Adipose tissue (tissue), 3 donors: Measurements from ENCODE around the gene OBP2A. TPM values are rescaled to one million over a fixed set of nuclear protein-coding genes. Genes with fewer than 3 reads are reported as not detected.

ENCODE experiments used
- H3K27ac ChIP-seq: one replicate; pipeline ENCODE4 v1.5.1; 2013; ENCODE audit warnings: low read depth, low read length
- WGBS, 3 donors: extraction: QIAGEN DNeasy Blood & Tissue Kit; methylation state at CpG; one replicate each; pipeline ENCODE4 v1.1.7; 2013; 5-methylcytosine and 5-hydroxymethylcytosine counted together
- polyA plus RNA-seq, 3 donors: library from polyadenylated mRNA; stranded (reverse); fragments of 200-250 nt; gene quantifications; one replicate each; pipeline ENCODE4 v1.2.3, GENCODE V29; 2013
- donor health status: healthy with polysubstance abuse.
- donor health status: Bipolar disorder and iron deficiency.
- donor health status: healthy.

Gene OBP2A
- polyA plus RNA-seq, 3 donors, result not detected

DNA sequence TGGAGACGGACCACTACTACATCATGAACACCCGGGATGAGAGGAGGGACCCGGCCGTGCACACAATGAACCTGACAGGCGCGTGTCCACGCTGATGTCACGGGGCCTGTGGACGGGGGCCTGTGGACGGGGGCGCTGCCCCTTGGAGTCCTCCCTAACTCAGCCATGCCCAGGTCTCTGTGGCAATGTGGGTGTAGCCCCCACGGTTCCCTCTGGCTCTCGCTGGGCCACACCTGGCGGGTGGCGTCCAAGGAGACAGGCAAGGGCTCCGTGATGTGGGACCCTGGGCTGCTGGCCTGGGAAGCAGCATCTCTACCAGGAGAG lies 37.7 kb downstream of the OBP2A start:
- H3K27ac ChIP-seq, result no peak overlapping the region
- 79 to 92% (median 90%) methylated on average over 14 to 16 of the region's 16 CpGs for WGBS, 3 donors

DNA sequence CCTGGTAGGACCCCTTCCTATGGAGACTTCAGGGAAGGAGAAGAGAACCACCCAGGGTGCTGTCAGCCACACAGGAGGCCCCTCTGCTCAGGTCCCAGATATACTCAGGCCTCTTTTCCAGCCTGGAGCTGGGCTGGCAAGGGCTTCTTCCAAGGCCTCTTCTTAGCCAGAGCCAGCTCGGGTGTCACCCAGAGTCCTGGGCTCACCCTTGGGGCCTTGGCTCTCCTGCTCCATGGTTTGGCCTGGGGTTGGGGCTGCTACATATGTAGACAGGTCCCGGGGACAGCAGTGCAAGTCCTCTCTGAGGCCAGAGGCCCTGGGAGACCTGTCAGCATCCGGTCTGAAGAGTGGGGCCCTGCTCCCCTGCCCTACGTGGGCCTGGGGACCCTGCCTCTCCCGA lies 38.4 kb downstream of the OBP2A start:
- 40 to 45% (median 42%) methylated on average over 5 of the region's 5 CpGs for WGBS, 3 donors

DNA sequence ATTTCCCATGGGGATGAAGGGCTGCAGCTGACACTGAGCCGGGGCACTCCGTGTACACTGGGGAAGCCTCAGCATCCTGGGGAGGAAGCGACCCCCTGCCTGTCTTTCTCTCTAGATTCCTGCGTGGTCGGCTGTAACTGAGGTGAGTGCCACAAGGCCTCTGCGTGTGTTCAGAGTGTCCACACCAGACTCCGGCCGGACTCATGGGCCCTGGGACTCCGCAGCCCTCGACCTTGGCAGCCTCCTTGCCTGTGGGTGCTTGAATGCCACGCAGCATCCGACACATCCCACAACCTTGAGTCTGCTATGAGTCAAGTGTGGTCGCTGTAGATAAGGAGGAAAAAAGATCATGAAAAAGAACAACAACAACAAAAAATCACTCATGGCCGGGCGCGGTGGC lies 39.0 kb downstream of the OBP2A start:
- 48 to 67% (median 55%) methylated on average over 16 of the region's 16 CpGs for WGBS, 3 donors
- H3K27ac ChIP-seq, result no peak overlapping the region

More for the DNA sequence above, 38.4 kb downstream of the OBP2A start:
- H3K27ac ChIP-seq, result no peak overlapping the region

DNA sequence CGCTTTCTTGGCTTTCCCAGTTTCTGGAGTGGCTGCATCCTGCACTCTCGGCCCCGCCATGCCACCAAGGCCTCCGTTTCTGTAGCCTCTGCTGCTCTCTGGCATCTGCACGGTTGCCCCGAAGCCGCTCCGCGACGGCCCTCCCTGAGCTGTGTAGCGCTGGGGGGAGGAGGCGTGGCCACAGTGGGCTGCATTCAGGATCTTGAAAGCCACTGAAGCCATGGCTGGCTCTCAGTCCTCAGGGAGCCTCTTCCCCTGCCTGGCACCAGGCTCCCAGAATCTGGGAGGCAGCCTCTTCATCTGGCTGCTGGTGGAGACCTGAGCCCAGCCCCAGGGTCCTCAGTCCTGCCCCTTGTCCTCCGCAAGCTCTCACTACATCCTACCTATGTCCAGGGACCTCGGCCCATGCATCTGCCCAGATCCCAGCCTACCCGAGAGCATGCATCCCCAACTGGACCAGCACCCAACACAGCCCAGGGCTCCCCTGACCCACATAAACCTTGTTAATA lies 40.7 kb downstream of the OBP2A start:
- 66 to 72% (median 71%) methylated on average over 15 of the region's 15 CpGs for WGBS, 3 donors
- no peak overlapping the region for H3K27ac ChIP-seq

DNA sequence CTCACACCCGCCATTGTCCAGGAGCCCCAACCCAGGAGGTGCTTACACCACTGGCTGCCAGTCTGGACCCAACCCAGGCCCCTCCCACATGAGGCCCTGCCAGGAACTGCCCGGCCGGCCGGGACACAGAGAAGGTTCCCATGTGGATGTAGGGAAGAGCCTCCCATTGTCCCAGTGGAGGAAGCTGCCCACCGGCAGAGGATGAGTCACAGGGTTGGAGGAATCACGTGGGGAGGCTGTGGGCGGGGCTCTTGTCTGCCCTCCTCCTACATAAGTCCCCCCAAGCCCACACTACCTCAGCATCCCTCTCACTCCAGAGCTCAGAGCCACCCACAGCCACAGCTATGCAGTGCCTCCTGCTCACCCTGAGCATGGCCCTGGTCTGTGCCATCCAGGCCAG lies 41.7 kb downstream of the OBP2A start:
- H3K27ac ChIP-seq, result no peak overlapping the region
- WGBS, 3 donors, result 22% methylated on average over 7 of the region's 7 CpGs; no CpG with 5 or more reads in 2 of the 3 donors

DNA sequence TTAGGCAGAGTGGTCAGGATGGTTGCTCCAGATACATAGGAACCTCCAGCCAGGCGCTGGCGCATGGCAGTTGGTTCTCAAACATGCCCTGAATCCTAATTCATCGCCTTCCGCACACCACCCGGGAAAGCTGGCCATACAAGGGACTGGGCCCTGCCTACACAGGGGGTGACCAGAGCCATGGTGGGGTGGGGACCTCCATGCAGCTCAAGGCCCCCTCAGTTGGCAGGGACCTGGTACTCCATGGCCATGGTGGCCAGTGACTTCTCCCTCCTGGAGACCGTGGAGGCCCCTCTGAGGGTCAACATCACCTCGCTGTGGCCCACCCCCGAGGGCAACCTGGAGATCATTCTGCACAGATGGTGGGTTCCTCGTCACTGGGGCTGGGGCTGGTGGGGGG lies 42.4 kb downstream of the OBP2A start:
- WGBS, 3 donors, result 90 to 97% (median 94%) methylated on average over 9 of the region's 9 CpGs
- H3K27ac ChIP-seq, result no peak overlapping the region

GRCh38 chr9:135588886-135589595 lies 43.1 kb downstream of the OBP2A start:
- H3K27ac ChIP-seq, result no peak overlapping the region
- 70 to 88% (median 86%) methylated on average over 20 of the region's 20 CpGs for WGBS, 3 donors

DNA sequence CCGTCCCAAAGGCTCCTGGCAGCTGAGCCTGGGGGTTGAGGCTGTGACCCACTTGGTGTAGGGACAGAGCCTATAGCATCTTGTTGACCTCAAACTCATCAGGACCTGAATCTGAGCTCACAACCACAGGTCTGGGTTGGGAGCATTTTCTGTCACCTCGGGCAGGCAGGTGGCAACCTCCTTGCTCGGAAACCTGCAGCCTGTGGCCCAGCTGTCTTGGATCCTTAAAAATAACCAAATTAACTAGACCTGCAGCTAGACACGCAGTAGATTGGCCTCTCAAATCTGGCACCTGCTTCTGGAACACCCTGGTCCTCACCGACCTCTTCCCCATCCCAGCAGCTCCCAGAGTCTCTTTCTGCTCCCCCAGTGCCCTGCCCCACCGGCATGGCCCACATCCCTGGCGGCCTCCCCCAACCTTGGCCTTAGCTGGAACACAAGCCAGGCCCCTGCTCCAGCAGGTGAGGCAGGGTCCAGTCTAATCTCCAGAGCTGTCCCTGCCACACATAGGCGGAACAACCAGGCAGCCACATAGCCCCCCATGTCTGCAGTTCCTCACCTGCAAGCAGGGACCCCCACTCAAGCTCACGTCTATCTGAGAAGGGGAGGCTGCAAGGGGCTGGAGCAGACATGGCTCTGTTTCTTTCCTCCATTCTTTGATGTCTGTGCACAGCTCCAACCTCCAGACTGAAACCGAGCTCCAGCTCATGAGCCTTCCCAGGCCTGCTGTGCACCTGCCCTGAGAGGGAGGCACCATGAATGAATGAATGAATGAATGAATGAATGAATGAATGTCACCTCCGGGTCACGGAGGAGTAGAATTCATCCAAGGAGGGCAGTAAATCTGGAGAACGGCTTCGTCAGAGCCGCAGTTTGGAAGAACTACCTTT lies 43.9 kb downstream of the OBP2A start:
- 57 to 81% (median 75%) methylated on average over 15 of the region's 15 CpGs for WGBS, 3 donors

GRCh38 chr9:135590486-135591079 lies 44.7 kb downstream of the OBP2A start:
- no peak overlapping the region for H3K27ac ChIP-seq
- 70 to 80% (median 75%) methylated on average over 25 of the region's 25 CpGs for WGBS, 3 donors

More for the DNA sequence above, 43.9 kb downstream of the OBP2A start:
- H3K27ac ChIP-seq, result no peak overlapping the region

DNA sequence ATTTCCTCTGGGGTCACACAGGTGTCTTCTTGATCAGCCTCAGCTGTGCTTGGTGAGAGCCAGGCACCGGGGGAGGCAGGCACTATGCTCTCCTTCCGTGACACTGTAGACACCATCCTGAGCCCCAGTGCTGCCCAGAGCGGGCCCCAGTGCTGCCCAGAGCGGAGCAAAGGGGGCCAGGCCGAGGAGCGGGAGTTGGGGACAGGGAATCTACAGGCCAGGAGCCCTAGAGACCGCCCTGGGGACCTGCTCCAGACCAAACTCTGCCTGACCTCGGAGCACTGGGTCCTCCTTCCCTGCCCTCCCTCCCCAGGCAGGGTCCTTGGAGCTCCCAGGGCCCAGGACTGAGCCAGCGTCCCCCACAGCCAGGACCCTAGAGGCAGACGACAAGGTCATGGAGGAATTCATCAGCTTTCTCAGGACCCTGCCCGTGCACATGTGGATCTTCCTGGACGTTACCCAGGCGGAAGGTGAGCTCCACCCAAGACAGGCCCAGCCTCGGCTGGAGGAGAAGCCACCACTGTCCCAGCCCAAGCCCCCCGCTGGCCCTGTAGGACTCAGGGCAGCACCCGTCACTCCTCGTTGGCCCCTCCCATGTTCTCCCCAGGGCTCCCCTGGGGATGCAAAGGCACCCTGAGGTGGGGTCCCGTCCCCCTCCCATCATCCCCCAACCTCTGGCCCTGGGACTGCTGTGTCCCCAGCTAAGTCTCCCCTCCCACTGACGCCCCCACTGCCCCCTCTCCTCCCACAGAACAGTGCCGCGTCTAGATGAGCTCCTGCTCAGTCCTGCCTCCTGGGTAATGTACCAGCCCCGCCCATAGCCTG lies 45.8 kb downstream of the OBP2A start:
- no peak overlapping the region for H3K27ac ChIP-seq

GRCh38 chr9:135592331-135592590 lies 46.3 kb downstream of the OBP2A start:
- WGBS, 3 donors, result 41 to 68% (median 67%) methylated on average over 5 of the region's 5 CpGs
- H3K27ac ChIP-seq, result no peak overlapping the region

More for the DNA sequence above, 45.8 kb downstream of the OBP2A start:
- 69 to 73% (median 73%) methylated on average over 19 to 22 of the region's 22 CpGs for WGBS, 3 donors

DNA sequence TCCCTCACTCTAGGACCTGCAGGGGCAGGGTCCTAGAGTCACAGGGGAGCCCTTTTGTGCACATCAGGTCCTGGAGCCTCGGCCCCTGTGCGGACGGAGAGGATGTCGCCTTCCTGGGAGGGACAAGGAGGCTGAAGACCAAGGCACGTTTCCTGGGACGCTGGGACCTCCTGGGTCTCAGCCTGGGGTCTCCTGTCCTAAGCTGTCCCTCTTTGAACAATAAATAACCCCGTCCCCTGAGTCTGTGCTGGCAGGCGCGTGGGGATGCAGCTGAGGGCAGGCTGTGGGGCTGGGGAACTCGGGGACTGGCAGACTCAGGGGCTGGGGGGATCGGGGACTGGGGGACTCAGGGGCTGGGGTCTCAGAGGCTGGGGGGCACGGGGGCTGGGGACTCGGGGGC lies 46.7 kb downstream of the OBP2A start:
- WGBS, 3 donors, result 71 to 90% (median 87%) methylated on average over 11 to 13 of the region's 13 CpGs
- H3K27ac ChIP-seq, result no peak overlapping the region

GRCh38 chr9:135596211-135596610 lies 50.3 kb downstream of the OBP2A start:
- WGBS, 3 donors, result 49 to 65% (median 64%) methylated on average over 2 of the region's 2 CpGs

More at GRCh38 chr9:135596211-135596610, 50.3 kb downstream of the OBP2A start:
- no peak overlapping the region for H3K27ac ChIP-seq

Other genes with a start within 250 kb of the OBP2A start
- gene PPP1R26, start 66.3 kb upstream of the OBP2A start, polyA plus RNA-seq, result 1 to 10 TPM; 5.3 to 5.9 (median 5.9) TPM
- 10 to 100 TPM; 29.2 to 62.3 (median 48.9) TPM for gene MRPS2, start 45.4 kb upstream of the OBP2A start, polyA plus RNA-seq
- gene LCN1, start 24.7 kb upstream of the OBP2A start, polyA plus RNA-seq, result not detected
- gene PAEP, start 15.6 kb downstream of the OBP2A start, polyA plus RNA-seq, result not detected
- not detected for gene GLT6D1, start 93.4 kb downstream of the OBP2A start, polyA plus RNA-seq
- under 1 TPM in 1 of 3 donors, not detected in 2; 0.08 TPM for gene LCN9, start 117.2 kb downstream of the OBP2A start, polyA plus RNA-seq
- gene SOHLH1, start 153.4 kb downstream of the OBP2A start, polyA plus RNA-seq, result not detected
- gene KCNT1, start 156.1 kb downstream of the OBP2A start, polyA plus RNA-seq, result 1 to 10 TPM in 1 of 3 donors, under 1 TPM in 2; 0.09 to 1.0 (median 0.34) TPM